Stomach (tissue), 9 donors: Measurements from ENCODE around the gene DNASE2. TPM values are rescaled to one million over a fixed set of nuclear protein-coding genes. Genes with fewer than 3 reads are reported as not detected.
A peak's percentile ranks its signal among the peaks of the same experiment; 100 is the strongest.

Experiments used
- DNase-seq, 2 donors: peaks; one replicate each; pipeline versions ENCODE4 v3.0.0 to v3.0.0-alpha.2; 2013 to 2019
- H3K27ac ChIP-seq, 5 donors: fragments of 200-600 bp in 4 of 5; sonication (generic) in 4 of 5; one replicate each; pipeline ENCODE4 v1.5.1; 2013 to 2019; ENCODE audit warnings: mild to moderate bottlenecking in 1 of 5, moderate library complexity in 1 of 5
- H3K27me3 ChIP-seq, 3 donors: fragments of 200-600 bp; sonication (generic); one replicate each; pipeline ENCODE4 v1.5.1; 2017 to 2019; ENCODE audit warnings: mixed run types in 1 of 3
- H3K36me3 ChIP-seq, 4 donors: fragments of 200-600 bp; sonication (generic); 1 replicate in 3 of 4; 2 replicates in 1 of 4; pipeline ENCODE4 v1.5.1; 2016 to 2019
- H3K4me1 ChIP-seq, 4 donors: fragments of 200-600 bp; sonication (generic); one replicate each; pipeline ENCODE4 v1.5.1; 2016 to 2019
- H3K4me3 ChIP-seq, 4 donors: fragments of 200-600 bp; sonication (generic) in 3 of 4; one replicate each; pipeline ENCODE4 v1.5.1; 2016 to 2019; ENCODE audit warnings: mild to moderate bottlenecking in 1 of 4
- H3K9me3 ChIP-seq, 4 donors: fragments of 200-600 bp; sonication (generic); one replicate each; pipeline ENCODE4 v1.5.1; 2016 to 2019
- EP300 ChIP-seq: sonication (generic); formaldehyde crosslinking; IDR thresholded peaks from one replicate; pipeline ENCODE4 v1.6.1; 2017; ENCODE audit warnings: antibody characterized with exemption
- POLR2A ChIP-seq, 4 donors: fragments of 450-650 bp; IDR thresholded peaks; one replicate each; pipeline ENCODE4 v1.6.1; 2016; ENCODE audit warnings: antibody characterized with exemption in 4 of 4, control low read depth in 2 of 4, mild to moderate bottlenecking in 1 of 4, moderate library complexity in 1 of 4
- POLR2AphosphoS5 ChIP-seq, 3 donors: sonication (generic); formaldehyde crosslinking; IDR thresholded peaks; one replicate each; pipeline ENCODE4 v1.6.1; 2016; ENCODE audit warnings: antibody characterized with exemption in 3 of 3
- WGBS, 5 donors: extraction: QIAGEN DNeasy Blood & Tissue Kit in 3 of 5; methylation state at CpG; one replicate each; pipeline versions ENCODE4 v1.1.5 to v1.1.7; 2013 to 2018; 5-methylcytosine and 5-hydroxymethylcytosine counted together
- intact Hi-C: fragments of 100-400 bp; cut with DNase I; formaldehyde crosslinking; loops from one replicate; pipeline ENCODE4 v1.15.1; 2023; ENCODE audit warnings: low total_unique reads
- polyA plus RNA-seq, 3 donors: library from polyadenylated mRNA; stranded (reverse); fragments of 200-250 nt; gene quantifications; one replicate each; pipeline ENCODE4 v1.2.3, GENCODE V29; 2013
- total RNA-seq, 5 donors: library from RNA; depleted of rRNA; stranded (reverse); fragments of >200 nt; gene quantifications; one replicate each; pipeline versions ENCODE4 v1.1.0 to v1.2.3, GENCODE V29; 2014 to 2016
- TF ChIP-seq, protein P1 (sequence below), 7 experiments: fragments of 450-650 bp in 4 of 7; fragments of 200-600 bp in 3 of 7; sonication (generic) in 3 of 7; IDR thresholded peaks; one replicate each; pipeline ENCODE4 v1.5.1; 2016 to 2019; ENCODE audit warnings: antibody characterized with exemption in 7 of 7, control low read depth in 2 of 7, mild to moderate bottlenecking in 1 of 7
- donor health status: healthy with polysubstance abuse.
- donor health status: Bipolar disorder and iron deficiency.
- donor health status: healthy.

DNASE2 gene
- total and polyA plus RNA-seq, 8 donors = 9.0 to 53.1 (median 25.6) TPM

DNA sequence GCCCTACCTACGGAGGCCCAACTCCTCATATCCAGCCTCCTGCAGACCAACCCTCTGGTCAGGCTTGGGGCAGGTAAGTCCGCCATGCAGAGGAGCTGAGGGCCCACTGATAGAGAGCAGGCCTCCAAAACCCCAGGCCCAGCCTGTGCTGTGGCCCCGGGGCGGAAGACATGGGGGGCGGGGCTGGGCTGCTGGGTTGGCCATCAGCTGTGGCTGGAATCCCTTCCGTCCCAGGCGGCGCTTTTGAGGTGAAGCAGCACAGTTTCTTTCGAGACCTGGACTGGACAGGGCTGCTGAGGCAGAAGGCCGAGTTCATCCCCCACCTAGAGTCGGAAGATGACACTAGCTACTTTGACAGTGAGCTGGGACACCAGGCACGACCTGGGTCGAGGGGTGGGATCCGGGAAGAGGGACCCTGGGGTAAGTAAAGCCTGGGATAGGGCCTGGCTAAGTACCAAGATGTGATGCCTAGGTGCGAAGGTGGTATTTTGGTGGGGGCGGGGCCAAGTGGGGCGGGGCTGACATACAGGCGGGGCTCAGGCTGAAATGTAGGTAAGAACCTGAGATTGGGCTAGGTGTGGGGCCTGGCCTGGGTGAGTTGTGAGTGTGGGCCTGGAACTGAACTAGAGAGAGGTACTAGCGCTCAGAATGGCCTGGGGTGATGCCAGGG, 15.4 kb downstream of the DNASE2 start:
- Histone ChIP-seq H3K4me1 (peaks cover 12 to 14% (median 13%) of the 10 kb centered on the region in 4 donors), H3K36me3 (no peaks in the 10 kb centered on the region), H3K4me3 (no peak overlapping the region), H3K27ac (no peak overlapping the region), H3K9me3 (no peaks in the 10 kb centered on the region), H3K27me3 (peaks cover 0 to 10% (median 2%) of the 10 kb centered on the region in 3 donors)
- DNase-seq = no peak
- TF ChIP-seq POLR2AphosphoS5 (IDR thresholded peaks at IDR 0.05) = no peak
- TF ChIP-seq EP300 = no peak
- no peak for TF ChIP-seq POLR2A (IDR thresholded peaks at IDR 0.05)
- TF ChIP-seq, protein P1, sequence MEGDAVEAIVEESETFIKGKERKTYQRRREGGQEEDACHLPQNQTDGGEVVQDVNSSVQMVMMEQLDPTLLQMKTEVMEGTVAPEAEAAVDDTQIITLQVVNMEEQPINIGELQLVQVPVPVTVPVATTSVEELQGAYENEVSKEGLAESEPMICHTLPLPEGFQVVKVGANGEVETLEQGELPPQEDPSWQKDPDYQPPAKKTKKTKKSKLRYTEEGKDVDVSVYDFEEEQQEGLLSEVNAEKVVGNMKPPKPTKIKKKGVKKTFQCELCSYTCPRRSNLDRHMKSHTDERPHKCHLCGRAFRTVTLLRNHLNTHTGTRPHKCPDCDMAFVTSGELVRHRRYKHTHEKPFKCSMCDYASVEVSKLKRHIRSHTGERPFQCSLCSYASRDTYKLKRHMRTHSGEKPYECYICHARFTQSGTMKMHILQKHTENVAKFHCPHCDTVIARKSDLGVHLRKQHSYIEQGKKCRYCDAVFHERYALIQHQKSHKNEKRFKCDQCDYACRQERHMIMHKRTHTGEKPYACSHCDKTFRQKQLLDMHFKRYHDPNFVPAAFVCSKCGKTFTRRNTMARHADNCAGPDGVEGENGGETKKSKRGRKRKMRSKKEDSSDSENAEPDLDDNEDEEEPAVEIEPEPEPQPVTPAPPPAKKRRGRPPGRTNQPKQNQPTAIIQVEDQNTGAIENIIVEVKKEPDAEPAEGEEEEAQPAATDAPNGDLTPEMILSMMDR (IDR thresholded peaks at IDR 0.05) = no peak
- intact Hi-C loops = no loop called here
- WGBS, 5 donors = 83 to 85% (median 84%) methylated on average over 17 to 19 of the region's 19 CpGs

DNA sequence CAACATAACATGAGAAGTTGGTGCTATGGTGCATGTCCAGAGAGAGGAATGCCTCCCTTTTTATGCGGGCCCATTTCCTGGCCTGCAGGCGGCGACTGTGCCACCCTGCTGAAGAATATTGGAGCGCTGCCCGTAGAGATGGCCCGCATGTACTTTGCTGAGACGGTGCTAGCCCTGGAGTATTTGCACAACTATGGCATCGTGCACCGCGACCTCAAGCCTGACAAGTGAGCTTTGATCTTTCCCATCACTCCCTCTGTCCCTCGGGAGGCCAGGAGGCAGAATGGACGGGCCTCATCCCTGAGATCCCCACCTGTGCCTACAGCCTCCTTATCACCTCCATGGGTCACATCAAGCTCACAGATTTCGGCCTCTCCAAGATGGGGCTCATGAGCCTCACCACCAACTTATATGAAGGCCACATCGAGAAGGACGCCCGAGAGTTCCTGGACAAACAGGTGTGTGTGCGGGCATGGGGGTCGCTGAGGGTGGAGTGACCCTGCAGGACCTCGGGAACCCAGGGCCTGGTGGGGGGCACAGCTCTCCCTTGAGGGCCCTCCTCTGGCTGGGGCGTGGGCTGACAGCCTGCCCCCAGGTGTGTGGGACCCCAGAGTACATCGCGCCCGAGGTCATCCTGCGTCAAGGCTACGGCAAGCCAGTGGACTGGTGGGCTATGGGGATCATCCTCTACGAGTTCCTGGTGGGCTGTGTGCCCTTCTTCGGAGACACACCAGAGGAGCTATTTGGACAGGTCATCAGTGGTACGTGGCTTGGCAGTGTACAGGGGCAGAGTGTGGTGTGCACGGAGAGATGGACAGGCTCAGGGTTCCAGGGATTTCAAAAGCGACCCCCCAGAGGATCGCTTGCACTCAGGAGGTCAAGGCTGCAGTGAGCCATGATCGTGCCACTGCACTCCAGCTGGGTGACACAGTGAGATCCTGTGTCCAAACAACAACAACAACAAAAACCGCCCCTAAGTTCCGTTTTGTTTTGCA, 16.2 kb downstream of the DNASE2 start:
- WGBS, 5 donors = 78 to 88% (median 81%) methylated on average over 30 to 34 of the region's 34 CpGs
- H3K4me1 ChIP-seq = peaks cover 12 to 14% (median 13%) of the 10 kb centered on the region in 4 donors
- no peaks in the 10 kb centered on the region for H3K9me3 ChIP-seq
- DNase-seq = peak in 1 of 2 donors; percentile 55
- intact Hi-C loops = no loop called here
- no peak overlapping the region for H3K4me3 ChIP-seq
- H3K36me3 ChIP-seq = no peaks in the 10 kb centered on the region
- TF ChIP-seq, protein P1 (IDR thresholded peaks at IDR 0.05) = peak in 1 of 7 experiments; percentile 25
- TF ChIP-seq POLR2A (IDR thresholded peaks at IDR 0.05) = no peak
- peaks cover 0 to 10% (median 2%) of the 10 kb centered on the region in 3 donors for H3K27me3 ChIP-seq
- no peak overlapping the region for H3K27ac ChIP-seq

DNA sequence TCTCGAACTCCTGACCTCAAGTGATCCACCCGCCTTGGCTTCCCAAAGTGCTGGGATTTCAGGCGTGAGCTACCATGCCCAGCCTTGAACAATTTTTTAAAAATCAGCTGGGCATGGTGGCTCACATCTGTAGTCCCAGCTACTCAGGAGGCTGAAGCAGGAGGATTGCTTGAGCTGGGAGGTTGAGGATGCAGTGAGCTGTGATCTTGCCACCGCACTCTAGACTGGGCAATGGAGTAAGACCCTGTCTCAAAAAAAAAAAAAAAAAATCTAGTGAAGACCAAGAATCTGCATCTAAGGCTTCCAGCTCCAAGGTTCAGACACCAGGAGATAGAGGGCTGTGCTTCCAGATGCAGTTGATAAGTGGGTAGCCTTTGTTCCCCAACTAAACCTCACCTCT, 17.1 kb downstream of the DNASE2 start:
- 78 to 92% (median 87%) methylated on average over 3 to 4 of the region's 4 CpGs for WGBS, 5 donors
- Histone ChIP-seq H3K36me3 (no peaks in the 10 kb centered on the region), H3K9me3 (no peaks in the 10 kb centered on the region), H3K27ac (no peak overlapping the region), H3K4me1 (peaks cover 12 to 14% (median 13%) of the 10 kb centered on the region in 4 donors), H3K4me3 (no peak overlapping the region), H3K27me3 (peaks cover 0 to 10% (median 2%) of the 10 kb centered on the region in 3 donors)
- intact Hi-C loops = no loop called here
- DNase-seq = no peak
- TF ChIP-seq, protein P1 (IDR thresholded peaks at IDR 0.05) = no peak
- TF ChIP-seq EP300 = no peak
- no peak for TF ChIP-seq POLR2A (IDR thresholded peaks at IDR 0.05)
- no peak for TF ChIP-seq POLR2AphosphoS5 (IDR thresholded peaks at IDR 0.05)

DNA sequence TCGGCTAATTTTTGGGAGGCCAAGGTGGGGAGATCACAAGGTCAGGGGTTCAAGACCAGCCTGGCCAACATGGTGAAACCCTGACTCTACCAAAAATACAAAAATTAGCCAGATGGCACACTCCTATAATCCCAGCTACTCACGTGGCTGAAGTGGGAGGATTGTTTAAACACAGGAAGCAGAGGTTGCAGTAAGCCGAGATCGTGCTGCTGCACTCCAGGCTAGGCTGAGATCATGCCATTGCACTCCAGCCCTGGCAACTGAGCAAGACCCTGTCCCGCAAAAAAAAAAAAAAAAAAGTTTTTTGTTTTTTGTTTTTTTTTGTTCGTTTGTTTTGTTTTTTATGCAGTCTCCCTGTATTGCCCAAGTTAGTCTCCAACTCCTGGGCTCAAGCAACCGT, 21.7 kb downstream of the DNASE2 start:
- Histone ChIP-seq H3K9me3 (peaks cover 0 to 3% (median 0%) of the 10 kb centered on the region in 4 donors), H3K4me3 (no peak overlapping the region), H3K27ac (no peak overlapping the region), H3K4me1 (no peaks in the 10 kb centered on the region), H3K27me3 (peaks cover 0 to 2% (median 0%) of the 10 kb centered on the region in 3 donors), H3K36me3 (no peaks in the 10 kb centered on the region)
- TF ChIP-seq EP300 (no peak), POLR2AphosphoS5 (IDR thresholded peaks at IDR 0.05) (no peak), POLR2A (IDR thresholded peaks at IDR 0.05) (no peak)
- TF ChIP-seq, protein P1 (IDR thresholded peaks at IDR 0.05) = no peak
- WGBS, 5 donors = 53 to 69% (median 61%) methylated on average over 7 of the region's 7 CpGs
- DNase-seq = no peak
- intact Hi-C loops = no loop called here
